ENCODE measurements around the gene MED16.

GRCh38 chr19:872266-872951 is 20.6 kb downstream of the MED16 start:
- TF ChIP-seq CTCF (IDR thresholded peaks at IDR 0.05; ENCODE audit: low read depth, low read length) (no peak), MYC (IDR thresholded peaks at IDR 0.05; ENCODE audit: low read depth, low read length) (no peak), POLR2A (IDR thresholded peaks at IDR 0.05; ENCODE audit: extremely low read depth, insufficient read length) (no peak)

Data from NB4 (cell line).